Measurements from ENCODE around the gene NTM.

DNA sequence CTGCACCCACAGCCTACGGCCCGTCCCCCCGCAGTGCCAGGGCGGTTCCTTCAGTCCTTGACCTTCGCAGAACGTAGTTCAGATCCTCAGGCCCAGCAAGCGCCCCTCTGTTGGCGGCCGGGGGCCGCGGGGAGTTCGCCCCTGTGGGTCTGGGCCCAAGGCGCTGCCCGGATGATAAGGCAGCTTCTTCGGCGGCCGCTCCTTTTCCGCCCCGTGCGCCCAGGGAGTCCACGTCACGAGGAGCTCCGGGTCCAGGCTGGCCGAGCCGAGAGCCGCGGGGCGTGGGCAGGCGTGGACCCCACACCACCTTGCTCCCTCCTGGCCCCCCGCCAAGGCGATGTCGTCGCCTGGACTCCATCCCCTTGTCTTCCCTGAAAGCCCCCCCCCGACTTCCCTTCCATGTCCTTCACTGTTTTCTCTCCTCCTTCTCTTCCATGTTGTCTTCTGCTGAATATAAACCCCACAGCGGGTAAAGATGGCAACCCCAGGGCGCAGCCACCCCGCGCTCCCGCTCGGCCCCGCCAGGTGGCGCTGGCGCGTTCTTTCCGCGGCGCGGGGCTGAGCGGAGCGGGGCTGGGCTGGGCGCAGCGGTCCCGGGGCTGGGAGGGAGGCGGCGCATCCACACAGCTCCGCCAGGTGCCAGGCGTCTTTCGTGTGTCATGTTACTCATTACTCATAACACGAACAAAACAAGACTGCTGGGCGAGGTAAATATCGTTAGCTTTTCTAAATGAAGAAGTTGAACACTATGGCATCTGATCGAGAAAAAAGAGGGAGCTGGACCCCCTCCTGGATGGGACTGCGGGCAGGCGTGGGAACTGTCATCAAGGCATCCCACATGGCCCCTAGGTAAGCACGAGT lies 321.0 kb downstream of the NTM start:
- TF ChIP-seq, protein P1, sequence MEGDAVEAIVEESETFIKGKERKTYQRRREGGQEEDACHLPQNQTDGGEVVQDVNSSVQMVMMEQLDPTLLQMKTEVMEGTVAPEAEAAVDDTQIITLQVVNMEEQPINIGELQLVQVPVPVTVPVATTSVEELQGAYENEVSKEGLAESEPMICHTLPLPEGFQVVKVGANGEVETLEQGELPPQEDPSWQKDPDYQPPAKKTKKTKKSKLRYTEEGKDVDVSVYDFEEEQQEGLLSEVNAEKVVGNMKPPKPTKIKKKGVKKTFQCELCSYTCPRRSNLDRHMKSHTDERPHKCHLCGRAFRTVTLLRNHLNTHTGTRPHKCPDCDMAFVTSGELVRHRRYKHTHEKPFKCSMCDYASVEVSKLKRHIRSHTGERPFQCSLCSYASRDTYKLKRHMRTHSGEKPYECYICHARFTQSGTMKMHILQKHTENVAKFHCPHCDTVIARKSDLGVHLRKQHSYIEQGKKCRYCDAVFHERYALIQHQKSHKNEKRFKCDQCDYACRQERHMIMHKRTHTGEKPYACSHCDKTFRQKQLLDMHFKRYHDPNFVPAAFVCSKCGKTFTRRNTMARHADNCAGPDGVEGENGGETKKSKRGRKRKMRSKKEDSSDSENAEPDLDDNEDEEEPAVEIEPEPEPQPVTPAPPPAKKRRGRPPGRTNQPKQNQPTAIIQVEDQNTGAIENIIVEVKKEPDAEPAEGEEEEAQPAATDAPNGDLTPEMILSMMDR (conservative IDR thresholded peaks at IDR 0.05 in 1 of 2, IDR thresholded peaks at IDR 0.05 in 1 of 2; ENCODE audit: low read depth in 1 of 2, low read length in 2 of 2), result peak; percentile 57 to 59
- no peak for TF ChIP-seq EZH2 (IDR thresholded peaks at IDR 0.05; ENCODE audit: low read length, missing control alignments)
